Erythroblast (primary cell): ENCODE data around the gene GLOD5.

Source experiments
- GATA1 ChIP-seq: IDR thresholded peaks from 2 replicates; pipeline ENCODE4 v1.6.1; 2011; ENCODE audit warnings: low read depth, mild to moderate bottlenecking, control low read depth, low read length, moderate library complexity
- POLR2A ChIP-seq: IDR thresholded peaks from 2 replicates; pipeline ENCODE4 v1.6.1; 2011; ENCODE audit warnings: mild to moderate bottlenecking, low read length

DNA sequence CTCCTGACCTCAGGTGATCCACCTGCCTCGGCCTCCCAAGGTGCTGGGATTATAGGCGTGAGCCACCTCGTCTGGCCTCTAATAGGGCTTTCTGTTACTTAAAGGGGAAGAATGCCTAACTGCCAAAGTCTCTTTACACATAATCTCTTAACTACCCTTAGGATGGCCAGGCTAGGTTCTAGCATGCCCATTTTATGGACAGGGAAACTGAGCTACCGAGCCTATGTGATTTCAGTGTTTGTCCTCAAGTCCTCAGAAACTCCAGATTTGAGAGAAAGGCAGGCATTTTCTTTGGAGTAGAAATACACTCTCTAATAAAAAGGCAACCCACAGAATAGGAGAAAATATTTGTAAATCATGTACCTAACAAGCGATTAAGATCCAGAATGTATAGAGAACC lies 12.4 kb upstream of the GLOD5 start:
- TF ChIP-seq POLR2A (no peak), GATA1 (no peak)
